ENCODE measurements around the gene ANKRD11. TPM values are rescaled to one million over a fixed set of nuclear protein-coding genes. Genes with fewer than 3 reads are reported as not detected.

Gene ANKRD11
- total RNA-seq, 1 experiment from 2014 or later = 99.4 TPM

DNA sequence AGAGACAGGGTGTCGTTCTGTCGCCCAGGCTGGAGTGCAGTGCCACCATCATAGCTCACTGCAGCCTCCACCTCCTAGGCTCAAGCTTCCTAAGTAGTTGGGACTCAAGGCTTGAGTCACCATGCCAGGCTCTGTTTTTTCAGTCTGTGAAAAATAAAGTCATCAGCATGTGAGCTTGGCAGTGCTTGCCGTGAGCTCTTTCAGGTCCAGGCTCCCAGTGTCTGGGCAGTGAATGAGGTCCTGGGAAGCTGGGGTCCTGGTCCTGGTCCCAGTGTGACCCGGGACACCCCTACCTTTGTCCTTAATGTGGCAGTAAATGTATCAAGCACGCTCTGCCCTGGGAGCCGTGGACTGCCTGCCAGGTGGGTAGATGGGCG is 47.2 kb upstream of the ANKRD11 start:
- Histone ChIP-seq H3K9me3 (ENCODE audit: control insufficient read depth, insufficient read depth, low read depth, low read length) (no peaks in the 10 kb centered on the region), H3K36me3 (ENCODE audit: control insufficient read depth, insufficient read depth, low read length) (no peaks in the 10 kb centered on the region; the same call in none of the 2 replicates), H3K4me1 (ENCODE audit: control insufficient read depth, insufficient read depth, low read length) (no peaks in the 10 kb centered on the region), H3K27ac (ENCODE audit: low read length) (no peak overlapping the region), H3K27me3 (ENCODE audit: control insufficient read depth, insufficient read depth, low read length) (no peaks in the 10 kb centered on the region), H3K4me3 (ENCODE audit: low read depth in 2 of 2, low read length in 2 of 2) (no peak overlapping the region)
- ChIA-PET CTCF (no interaction called here), POLR2A (no interaction called here)
- TF ChIP-seq, protein P1, sequence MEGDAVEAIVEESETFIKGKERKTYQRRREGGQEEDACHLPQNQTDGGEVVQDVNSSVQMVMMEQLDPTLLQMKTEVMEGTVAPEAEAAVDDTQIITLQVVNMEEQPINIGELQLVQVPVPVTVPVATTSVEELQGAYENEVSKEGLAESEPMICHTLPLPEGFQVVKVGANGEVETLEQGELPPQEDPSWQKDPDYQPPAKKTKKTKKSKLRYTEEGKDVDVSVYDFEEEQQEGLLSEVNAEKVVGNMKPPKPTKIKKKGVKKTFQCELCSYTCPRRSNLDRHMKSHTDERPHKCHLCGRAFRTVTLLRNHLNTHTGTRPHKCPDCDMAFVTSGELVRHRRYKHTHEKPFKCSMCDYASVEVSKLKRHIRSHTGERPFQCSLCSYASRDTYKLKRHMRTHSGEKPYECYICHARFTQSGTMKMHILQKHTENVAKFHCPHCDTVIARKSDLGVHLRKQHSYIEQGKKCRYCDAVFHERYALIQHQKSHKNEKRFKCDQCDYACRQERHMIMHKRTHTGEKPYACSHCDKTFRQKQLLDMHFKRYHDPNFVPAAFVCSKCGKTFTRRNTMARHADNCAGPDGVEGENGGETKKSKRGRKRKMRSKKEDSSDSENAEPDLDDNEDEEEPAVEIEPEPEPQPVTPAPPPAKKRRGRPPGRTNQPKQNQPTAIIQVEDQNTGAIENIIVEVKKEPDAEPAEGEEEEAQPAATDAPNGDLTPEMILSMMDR (IDR thresholded peaks at IDR 0.05) = no peak
- TF ChIP-seq, protein P2, sequence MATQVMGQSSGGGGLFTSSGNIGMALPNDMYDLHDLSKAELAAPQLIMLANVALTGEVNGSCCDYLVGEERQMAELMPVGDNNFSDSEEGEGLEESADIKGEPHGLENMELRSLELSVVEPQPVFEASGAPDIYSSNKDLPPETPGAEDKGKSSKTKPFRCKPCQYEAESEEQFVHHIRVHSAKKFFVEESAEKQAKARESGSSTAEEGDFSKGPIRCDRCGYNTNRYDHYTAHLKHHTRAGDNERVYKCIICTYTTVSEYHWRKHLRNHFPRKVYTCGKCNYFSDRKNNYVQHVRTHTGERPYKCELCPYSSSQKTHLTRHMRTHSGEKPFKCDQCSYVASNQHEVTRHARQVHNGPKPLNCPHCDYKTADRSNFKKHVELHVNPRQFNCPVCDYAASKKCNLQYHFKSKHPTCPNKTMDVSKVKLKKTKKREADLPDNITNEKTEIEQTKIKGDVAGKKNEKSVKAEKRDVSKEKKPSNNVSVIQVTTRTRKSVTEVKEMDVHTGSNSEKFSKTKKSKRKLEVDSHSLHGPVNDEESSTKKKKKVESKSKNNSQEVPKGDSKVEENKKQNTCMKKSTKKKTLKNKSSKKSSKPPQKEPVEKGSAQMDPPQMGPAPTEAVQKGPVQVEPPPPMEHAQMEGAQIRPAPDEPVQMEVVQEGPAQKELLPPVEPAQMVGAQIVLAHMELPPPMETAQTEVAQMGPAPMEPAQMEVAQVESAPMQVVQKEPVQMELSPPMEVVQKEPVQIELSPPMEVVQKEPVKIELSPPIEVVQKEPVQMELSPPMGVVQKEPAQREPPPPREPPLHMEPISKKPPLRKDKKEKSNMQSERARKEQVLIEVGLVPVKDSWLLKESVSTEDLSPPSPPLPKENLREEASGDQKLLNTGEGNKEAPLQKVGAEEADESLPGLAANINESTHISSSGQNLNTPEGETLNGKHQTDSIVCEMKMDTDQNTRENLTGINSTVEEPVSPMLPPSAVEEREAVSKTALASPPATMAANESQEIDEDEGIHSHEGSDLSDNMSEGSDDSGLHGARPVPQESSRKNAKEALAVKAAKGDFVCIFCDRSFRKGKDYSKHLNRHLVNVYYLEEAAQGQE (IDR thresholded peaks at IDR 0.05; ENCODE audit: insufficient read depth in 1 of 2, low read depth in 2 of 2, low read length in 1 of 2) = no peak
- TF ChIP-seq TCF7L2 (IDR thresholded peaks at IDR 0.05; ENCODE audit: low read depth, low read length) (no peak), POLR2AphosphoS5 (IDR thresholded peaks at IDR 0.05; ENCODE audit: low read depth, low read length) (no peak), SIN3A (IDR thresholded peaks at IDR 0.05; ENCODE audit: borderline replicate concordance, insufficient read depth, low read depth, low read length) (no peak)
- ATAC-seq = no peak
- DNase-seq (ENCODE audit: low read depth, low spot score) = no peak
- intact Hi-C loops (cut with micrococcal nuclease; ENCODE audit: unreplicated experiment) (no loop called here), in situ Hi-C loops (cut with HindIII; ENCODE audit: low pct_unique_long_range_greater_than_20kb, low sequenced_read_pairs) (no loop called here)
- no TSS peak for BruUV-seq (replicated peaks)

DNA sequence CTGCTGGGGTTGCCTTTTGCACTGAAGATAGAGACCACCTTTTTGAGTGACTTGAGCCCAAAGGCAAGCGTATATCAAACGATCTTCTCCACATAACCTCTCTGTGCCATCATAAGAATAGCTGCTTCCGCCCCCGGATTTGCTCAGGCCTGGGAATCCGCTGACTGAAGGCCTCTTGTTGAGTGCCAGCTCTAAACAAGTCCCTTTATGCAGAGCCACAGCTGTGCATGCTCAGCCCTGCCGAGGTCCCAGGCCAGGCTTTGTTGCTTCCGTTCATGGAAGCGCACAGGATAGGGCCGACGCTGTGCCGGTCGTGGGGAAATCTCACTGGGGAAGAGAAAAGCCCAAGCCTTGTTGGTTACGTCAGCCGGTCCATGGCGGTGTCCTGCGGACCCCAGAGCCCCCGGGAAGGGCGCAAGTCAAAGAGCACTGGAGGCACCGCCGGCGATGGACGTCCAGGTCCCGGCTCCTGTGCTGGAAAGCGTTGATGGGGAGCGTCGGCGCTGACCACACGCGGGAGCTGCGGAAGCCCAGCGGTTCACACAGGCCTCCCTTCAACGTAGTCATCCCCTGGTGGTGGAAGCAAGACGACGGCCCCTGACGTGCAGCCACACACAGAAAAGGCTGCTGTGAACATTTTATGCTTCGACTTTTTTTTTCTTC is 46.7 kb upstream of the ANKRD11 start:
- ChIA-PET CTCF (no interaction called here), POLR2A (no interaction called here)
- no peaks in the 10 kb centered on the region for H3K9me3 ChIP-seq (ENCODE audit: control insufficient read depth, insufficient read depth, low read depth, low read length)
- BruUV-seq (replicated peaks) = no TSS peak
- ATAC-seq (no peak), DNase-seq (ENCODE audit: low read depth, low spot score) (no peak)
- H3K4me1 ChIP-seq (ENCODE audit: control insufficient read depth, insufficient read depth, low read length) = no peaks in the 10 kb centered on the region
- peaks cover 2% of the 10 kb centered on the region for H3K36me3 ChIP-seq (ENCODE audit: control insufficient read depth, insufficient read depth, low read length)
- no peak overlapping the region for H3K27ac ChIP-seq (ENCODE audit: low read length)
- TF ChIP-seq, protein P1 (IDR thresholded peaks at IDR 0.05) = no peak
- intact Hi-C loops (cut with micrococcal nuclease; ENCODE audit: unreplicated experiment) (no loop called here), in situ Hi-C loops (cut with HindIII; ENCODE audit: low pct_unique_long_range_greater_than_20kb, low sequenced_read_pairs) (no loop called here)
- no peak overlapping the region for H3K4me3 ChIP-seq (ENCODE audit: low read depth in 2 of 2, low read length in 2 of 2)
- no peaks in the 10 kb centered on the region for H3K27me3 ChIP-seq (ENCODE audit: control insufficient read depth, insufficient read depth, low read length)

All from Panc1 (cell line).